Measurements from ENCODE around the gene ZNF66. TPM values are rescaled to one million over a fixed set of nuclear protein-coding genes. Genes with fewer than 3 reads are reported as not detected.
A peak's percentile ranks its signal among the peaks of the same experiment; 100 is the strongest.
"Not testable (repeated sequence)": the region's sequence is repeated elsewhere in the genome, so short reads cannot be mapped to it uniquely, and the experiment has no call there.

Gene ZNF66
- total RNA-seq: under 1 TPM in 5 of 6 experiments, not detected in 1; 0.37 to 0.81 (median 0.57) TPM
- long read RNA-seq: 0 reads

GRCh38 chr19:20776083-20777076 lies at the start of gene ZNF66:
TSS of gene ZNF66 (plus strand) at chr19:20776304. CDS start at chr19:20776448, 144 bp downstream.
- 5% methylated on average over 20 of the region's 42 CpGs for WGBS (ENCODE audit: insufficient coverage, low coverage, low lambda C conversion rate, missing lambda C conversion rate)
- Histone ChIP-seq H3K9me3 (no peaks in the 10 kb centered on the region), H3K4me3 (peak within 1 kb of the TSS; percentile 44 to 63 (median 52)), H3K36me3 (no peaks in the 10 kb centered on the region), H3K4me1 (no peaks in the 10 kb centered on the region), H3K27ac (peak within 1 kb of the TSS in 1 of 3 donors; percentile 33), H3K27me3 (no peaks in the 10 kb centered on the region)
- peak; percentile 96 to 99 (median 98) for ATAC-seq
- intact Hi-C loops (cut with DNase I): no loop called here
- peak; percentile 86 to 89 (median 87) for DNase-seq
- peak; percentile 40 for TF ChIP-seq POLR2A (IDR thresholded peaks at IDR 0.05)
- TF ChIP-seq, protein P1, sequence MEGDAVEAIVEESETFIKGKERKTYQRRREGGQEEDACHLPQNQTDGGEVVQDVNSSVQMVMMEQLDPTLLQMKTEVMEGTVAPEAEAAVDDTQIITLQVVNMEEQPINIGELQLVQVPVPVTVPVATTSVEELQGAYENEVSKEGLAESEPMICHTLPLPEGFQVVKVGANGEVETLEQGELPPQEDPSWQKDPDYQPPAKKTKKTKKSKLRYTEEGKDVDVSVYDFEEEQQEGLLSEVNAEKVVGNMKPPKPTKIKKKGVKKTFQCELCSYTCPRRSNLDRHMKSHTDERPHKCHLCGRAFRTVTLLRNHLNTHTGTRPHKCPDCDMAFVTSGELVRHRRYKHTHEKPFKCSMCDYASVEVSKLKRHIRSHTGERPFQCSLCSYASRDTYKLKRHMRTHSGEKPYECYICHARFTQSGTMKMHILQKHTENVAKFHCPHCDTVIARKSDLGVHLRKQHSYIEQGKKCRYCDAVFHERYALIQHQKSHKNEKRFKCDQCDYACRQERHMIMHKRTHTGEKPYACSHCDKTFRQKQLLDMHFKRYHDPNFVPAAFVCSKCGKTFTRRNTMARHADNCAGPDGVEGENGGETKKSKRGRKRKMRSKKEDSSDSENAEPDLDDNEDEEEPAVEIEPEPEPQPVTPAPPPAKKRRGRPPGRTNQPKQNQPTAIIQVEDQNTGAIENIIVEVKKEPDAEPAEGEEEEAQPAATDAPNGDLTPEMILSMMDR (IDR thresholded peaks at IDR 0.05): no peak

DNA sequence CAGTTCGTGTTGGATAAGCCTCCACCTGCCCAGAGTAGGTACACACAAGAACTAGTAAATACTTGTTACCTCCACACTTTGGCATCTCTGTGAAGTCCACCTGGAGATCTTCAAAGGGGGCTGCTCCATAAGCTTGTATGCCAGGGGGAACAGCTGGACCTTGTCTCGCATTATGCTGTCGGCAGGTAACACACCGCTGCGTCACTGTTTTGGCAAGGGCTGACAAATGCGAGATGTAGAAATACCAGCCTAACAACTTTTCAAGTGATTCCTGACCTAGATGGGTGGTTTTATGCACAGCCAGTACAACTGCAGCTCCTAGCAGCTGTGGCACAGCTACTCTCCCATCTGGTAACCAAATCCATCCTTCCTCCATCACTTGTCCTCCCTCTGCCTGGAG lies 25.9 kb upstream of the ZNF66 start:
- H3K4me3 ChIP-seq; H3K4me1 ChIP-seq; H3K9me3 ChIP-seq; ATAC-seq; H3K27me3 ChIP-seq; H3K36me3 ChIP-seq; H3K27ac ChIP-seq; intact Hi-C loops (cut with DNase I); DNase-seq: not testable (repeated sequence)
- 86% methylated on average over 6 of the region's 6 CpGs for WGBS (ENCODE audit: insufficient coverage, low coverage, low lambda C conversion rate, missing lambda C conversion rate)

DNA sequence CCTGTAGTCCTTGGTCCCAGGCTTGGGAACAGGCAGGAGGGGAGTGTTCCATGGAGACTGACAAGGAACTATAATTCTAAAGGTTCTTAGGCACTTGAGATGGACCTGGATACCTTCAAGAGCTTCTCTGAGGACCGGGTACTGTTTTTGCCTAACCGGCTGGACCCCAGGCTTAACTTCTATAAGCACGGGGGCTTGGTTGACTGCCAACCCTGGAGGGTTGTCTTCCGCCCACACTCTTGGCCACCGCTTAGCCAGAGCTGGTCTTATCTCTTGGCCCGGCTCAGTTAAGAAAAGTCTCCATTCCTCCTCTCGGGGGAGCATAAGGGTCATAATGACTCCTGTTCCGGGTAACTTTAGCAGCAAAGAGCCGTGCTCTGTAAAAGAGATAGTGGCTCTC lies 23.8 kb upstream of the ZNF66 start:
- H3K27ac ChIP-seq; DNase-seq; H3K9me3 ChIP-seq; intact Hi-C loops (cut with DNase I); H3K4me1 ChIP-seq; H3K27me3 ChIP-seq; H3K4me3 ChIP-seq; ATAC-seq; H3K36me3 ChIP-seq: not testable (repeated sequence)
- WGBS (ENCODE audit: insufficient coverage, low coverage, low lambda C conversion rate, missing lambda C conversion rate): 57% methylated on average over 5 of the region's 9 CpGs

GRCh38 chr19:20769225-20769736 lies 6.8 kb upstream of the ZNF66 start:
- H3K27me3 ChIP-seq; H3K27ac ChIP-seq; intact Hi-C loops (cut with DNase I); H3K36me3 ChIP-seq; ATAC-seq; DNase-seq; H3K4me1 ChIP-seq; H3K9me3 ChIP-seq; H3K4me3 ChIP-seq: not testable (repeated sequence)
- WGBS (ENCODE audit: insufficient coverage, low coverage, low lambda C conversion rate, missing lambda C conversion rate): 67% methylated on average over 6 of the region's 8 CpGs

DNA sequence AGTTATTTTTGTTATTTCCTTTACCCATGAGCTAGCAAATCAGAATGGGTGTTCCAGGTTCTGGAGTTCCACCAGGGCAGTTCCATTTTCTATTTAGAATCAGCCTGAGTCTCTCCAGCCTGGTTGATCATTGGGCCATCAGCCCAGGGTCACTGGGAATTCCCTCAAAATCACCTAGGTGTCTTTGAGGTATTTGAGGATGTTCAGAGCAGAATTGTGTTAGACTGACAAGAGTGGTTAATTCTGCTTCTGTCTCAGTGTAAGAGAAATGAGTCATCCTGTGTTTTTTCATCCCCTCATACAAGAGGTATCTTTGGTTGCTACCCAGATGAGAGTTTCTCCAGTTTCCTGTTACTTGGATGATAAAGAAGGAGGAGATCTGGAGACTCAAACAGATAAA lies 11.7 kb downstream of the ZNF66 start:
- Histone ChIP-seq H3K27ac (no peak overlapping the region), H3K4me3 (no peak overlapping the region), H3K9me3 (no peaks in the 10 kb centered on the region), H3K4me1 (no peaks in the 10 kb centered on the region), H3K27me3 (no peaks in the 10 kb centered on the region), H3K36me3 (peaks cover 0 to 3% (median 0%) of the 10 kb centered on the region in 4 donors)
- DNase-seq (no peak), ATAC-seq (no peak)
- intact Hi-C loops (cut with DNase I): no loop called here
- TF ChIP-seq, protein P1 (IDR thresholded peaks at IDR 0.05): no peak
- TF ChIP-seq POLR2A (IDR thresholded peaks at IDR 0.05): no peak

DNA sequence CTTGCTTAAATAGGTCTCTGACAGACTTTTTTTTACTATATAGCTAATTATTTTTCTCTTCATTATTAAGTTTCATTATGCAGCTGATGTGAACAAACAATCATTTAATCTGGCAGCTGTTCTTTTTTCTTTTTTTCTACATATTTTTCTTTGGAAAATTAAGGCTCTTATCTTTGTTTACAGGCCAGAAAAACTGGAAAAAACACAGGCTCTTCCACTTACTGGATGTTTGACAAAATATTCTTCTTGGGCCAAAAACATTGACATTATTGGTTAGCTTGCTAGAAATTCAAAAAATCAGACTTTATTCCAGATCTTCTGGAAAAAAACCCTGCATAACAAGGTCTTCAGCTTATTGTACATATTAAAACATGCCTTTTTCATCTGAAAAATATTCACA lies 15.7 kb downstream of the ZNF66 start:
- TF ChIP-seq POLR2A (IDR thresholded peaks at IDR 0.05): no peak
- TF ChIP-seq, protein P1 (IDR thresholded peaks at IDR 0.05): no peak
- H3K9me3 ChIP-seq: no peaks in the 10 kb centered on the region
- H3K36me3 ChIP-seq: peaks cover 0 to 6% (median 0%) of the 10 kb centered on the region in 4 donors

DNA sequence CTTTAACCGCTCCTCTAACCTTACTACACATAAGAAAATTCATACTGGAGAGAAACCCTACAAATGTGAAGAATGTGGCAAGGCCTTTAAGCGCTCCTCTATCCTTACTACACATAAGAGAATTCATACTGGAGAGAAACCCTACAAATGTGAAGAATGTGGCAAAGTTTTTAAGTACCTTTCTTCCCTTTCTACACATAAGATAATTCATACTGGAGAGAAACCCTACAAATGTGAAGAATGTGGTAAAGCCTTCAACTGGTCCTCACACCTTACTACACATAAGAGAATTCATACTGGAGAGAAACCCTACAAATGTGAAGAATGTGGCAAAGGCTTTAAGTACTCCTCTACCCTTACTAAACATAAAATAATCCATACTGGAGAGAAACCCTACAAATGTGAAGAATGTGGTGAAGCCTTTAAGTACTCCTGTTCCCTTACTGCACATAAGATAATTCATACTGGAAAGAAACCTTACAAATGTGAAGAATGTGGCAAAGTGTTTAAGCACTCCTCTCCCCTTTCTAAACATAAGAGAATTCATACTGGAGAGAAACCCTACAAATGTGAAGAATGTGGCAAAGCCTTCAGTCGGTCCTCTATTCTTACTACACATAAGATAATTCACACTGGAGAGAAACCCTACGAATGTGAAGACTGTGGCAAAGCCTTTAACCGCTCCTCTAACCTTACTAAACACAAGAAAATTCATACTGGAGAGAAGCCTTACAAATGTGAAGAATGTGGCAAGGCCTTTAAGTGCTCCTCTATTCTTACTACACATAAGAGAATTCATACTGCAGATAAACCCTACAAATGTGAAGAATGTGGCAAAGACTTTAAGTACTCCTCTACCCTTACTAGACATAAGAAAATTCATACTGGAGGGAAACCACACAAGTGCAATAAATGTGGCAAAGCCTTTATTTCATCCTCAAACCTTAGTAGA lies 30.5 kb downstream of the ZNF66 start:
- H3K9me3 ChIP-seq: peaks cover 0 to 35% (median 3%) of the 10 kb centered on the region in 4 donors
- WGBS (ENCODE audit: insufficient coverage, low coverage, low lambda C conversion rate, missing lambda C conversion rate): 91% methylated on average over 5 of the region's 5 CpGs
- H3K36me3 ChIP-seq; ATAC-seq; H3K27ac ChIP-seq; intact Hi-C loops (cut with DNase I); H3K27me3 ChIP-seq; DNase-seq; H3K4me1 ChIP-seq; H3K4me3 ChIP-seq: not testable (repeated sequence)

More for the DNA sequence above, 15.7 kb downstream of the ZNF66 start:
- DNase-seq: no peak
- Histone ChIP-seq H3K4me1 (no peaks in the 10 kb centered on the region), H3K27me3 (no peaks in the 10 kb centered on the region), H3K27ac (no peak overlapping the region), H3K4me3 (no peak overlapping the region)
- intact Hi-C loops (cut with DNase I): no loop called here
- no peak for ATAC-seq

Data from right lobe of liver (tissue), 6 donors.